Upper lobe of left lung (tissue), 6 donors: ENCODE results near the gene TEX19. TPM values are rescaled to one million over a fixed set of nuclear protein-coding genes. Genes with fewer than 3 reads are reported as not detected.

Source experiments
- ATAC-seq, 2 donors: fragments of 200-7000 bp; cut with Tn5 transposase; one replicate each; pipeline ENCODE4 v1.9.1; 2022; ENCODE audit warnings: mild to moderate bottlenecking in 2 of 2, moderate library complexity in 2 of 2; ENCODE audit not compliant: low FRiP score in 2 of 2
- DNase-seq, 2 donors: peaks; one replicate each; pipeline ENCODE4 v3.0.0-alpha.2; 2019 to 2020
- H3K27ac ChIP-seq, 4 donors: fragments of 200-600 bp; sonication (generic); one replicate each; pipeline ENCODE4 v1.5.1; 2016 to 2019
- H3K27me3 ChIP-seq, 4 donors: fragments of 200-600 bp; sonication (generic); one replicate each; pipeline ENCODE4 v1.5.1; 2017 to 2019
- H3K36me3 ChIP-seq, 4 donors: fragments of 200-600 bp; sonication (generic); one replicate each; pipeline ENCODE4 v1.5.1; 2016 to 2019
- H3K4me1 ChIP-seq, 4 donors: fragments of 200-600 bp; sonication (generic); one replicate each; pipeline ENCODE4 v1.5.1; 2018 to 2019
- H3K4me3 ChIP-seq, 4 donors: fragments of 200-600 bp; sonication (generic); one replicate each; pipeline ENCODE4 v1.5.1; 2017 to 2019; ENCODE audit warnings: mild to moderate bottlenecking in 2 of 4, moderate library complexity in 1 of 4
- H3K9me3 ChIP-seq, 4 donors: fragments of 200-600 bp; sonication (generic); one replicate each; pipeline ENCODE4 v1.5.1; 2018 to 2019
- EP300 ChIP-seq, 4 donors: sonication (generic); formaldehyde crosslinking; IDR thresholded peaks; one replicate each; pipeline ENCODE4 v1.5.1; 2017; ENCODE audit warnings: antibody characterized with exemption in 4 of 4, control low read depth in 2 of 4
- POLR2A ChIP-seq, 4 donors: fragments of 450-650 bp; IDR thresholded peaks; one replicate each; pipeline ENCODE4 v1.5.1; 2016 to 2017; ENCODE audit warnings: antibody characterized with exemption in 4 of 4, mild to moderate bottlenecking in 2 of 4
- POLR2AphosphoS5 ChIP-seq, 2 donors: sonication (generic); formaldehyde crosslinking; IDR thresholded peaks; one replicate each; pipeline ENCODE4 v1.5.1; 2017; ENCODE audit warnings: antibody characterized with exemption in 2 of 2
- WGBS, 2 donors: methylation state at CpG; one replicate each; pipeline ENCODE4 v1.1.5; 2017 to 2018; 5-methylcytosine and 5-hydroxymethylcytosine counted together
- total RNA-seq, 6 donors: library from RNA; depleted of rRNA in 4 of 6; stranded (reverse); fragments of >200 nt in 4 of 6; gene quantifications; one replicate each; pipeline versions ENCODE4 v1.1.0 to v1.2.1, GENCODE V29; 2016 to 2021
- TF ChIP-seq, protein P1 (sequence below), 6 experiments: fragments of 450-650 bp in 4 of 6; fragments of 200-600 bp in 2 of 6; sonication (generic) in 2 of 6; IDR thresholded peaks; one replicate each; pipeline ENCODE4 v1.5.1; 2016 to 2019; ENCODE audit warnings: antibody characterized with exemption in 6 of 6
- donor health status: DM: no; HTN: no; CAD: no; lungs with moderate emphysema.
- donor health status: DM: no; HTN: yes; CAD: no; lungs with severe emphysema.

The TEX19 gene, protein sequence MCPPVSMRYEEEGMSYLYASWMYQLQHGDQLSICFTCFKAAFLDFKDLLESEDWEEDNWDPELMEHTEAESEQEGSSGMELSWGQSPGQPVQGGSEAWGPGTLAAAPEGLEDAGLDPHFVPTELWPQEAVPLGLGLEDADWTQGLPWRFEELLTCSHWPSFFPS
- not detected for total RNA-seq

DNA sequence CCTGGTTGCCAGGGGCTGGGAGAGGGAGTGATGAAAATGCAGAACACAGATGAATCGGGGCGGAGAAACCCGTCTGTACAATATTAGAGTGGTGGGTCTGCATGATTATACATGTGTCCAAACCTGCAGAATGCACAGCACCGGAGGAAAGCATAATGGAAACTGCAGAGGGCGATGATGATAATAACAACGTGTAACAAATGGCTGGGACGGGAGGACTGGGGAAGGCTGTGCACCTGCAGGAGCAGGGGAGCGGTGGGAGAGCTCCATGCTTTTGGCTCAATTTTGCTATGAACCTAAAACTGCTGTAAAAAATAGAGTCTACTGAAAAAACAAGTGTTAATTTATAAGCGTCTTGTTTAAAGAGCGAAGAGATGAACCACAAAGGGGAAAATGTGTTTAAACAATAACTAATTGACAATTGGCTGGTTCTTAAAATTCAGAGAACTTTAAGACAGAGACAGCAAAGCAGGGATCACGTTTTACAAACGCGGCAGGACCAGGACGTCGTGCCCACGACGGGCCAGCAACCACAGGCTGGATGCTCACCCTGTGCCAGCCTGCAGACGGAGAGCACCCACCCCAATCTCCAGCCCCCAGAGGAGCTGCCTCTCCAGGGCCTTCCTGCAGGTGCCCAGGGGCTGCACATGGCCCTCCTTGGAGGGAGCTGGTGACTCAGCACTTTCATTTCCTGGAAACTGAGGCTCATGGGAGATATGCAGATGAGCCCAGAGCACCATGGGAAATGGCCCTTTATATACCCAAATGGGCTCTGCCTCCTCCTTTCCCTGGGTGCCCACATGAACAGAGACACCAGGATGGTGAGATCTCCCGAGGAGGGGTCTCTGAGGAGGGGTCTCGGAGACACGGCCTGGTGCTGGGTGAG lies at the start of gene TEX19:
Gene TEX19 (plus strand): TSS at position 783 of the 886 bp plus-strand sequence. CDS start 2,904 bp downstream, outside the sequence.
- 74 to 75% methylated on average over 21 of the region's 21 CpGs for WGBS, 2 donors
- TF ChIP-seq, protein P1, sequence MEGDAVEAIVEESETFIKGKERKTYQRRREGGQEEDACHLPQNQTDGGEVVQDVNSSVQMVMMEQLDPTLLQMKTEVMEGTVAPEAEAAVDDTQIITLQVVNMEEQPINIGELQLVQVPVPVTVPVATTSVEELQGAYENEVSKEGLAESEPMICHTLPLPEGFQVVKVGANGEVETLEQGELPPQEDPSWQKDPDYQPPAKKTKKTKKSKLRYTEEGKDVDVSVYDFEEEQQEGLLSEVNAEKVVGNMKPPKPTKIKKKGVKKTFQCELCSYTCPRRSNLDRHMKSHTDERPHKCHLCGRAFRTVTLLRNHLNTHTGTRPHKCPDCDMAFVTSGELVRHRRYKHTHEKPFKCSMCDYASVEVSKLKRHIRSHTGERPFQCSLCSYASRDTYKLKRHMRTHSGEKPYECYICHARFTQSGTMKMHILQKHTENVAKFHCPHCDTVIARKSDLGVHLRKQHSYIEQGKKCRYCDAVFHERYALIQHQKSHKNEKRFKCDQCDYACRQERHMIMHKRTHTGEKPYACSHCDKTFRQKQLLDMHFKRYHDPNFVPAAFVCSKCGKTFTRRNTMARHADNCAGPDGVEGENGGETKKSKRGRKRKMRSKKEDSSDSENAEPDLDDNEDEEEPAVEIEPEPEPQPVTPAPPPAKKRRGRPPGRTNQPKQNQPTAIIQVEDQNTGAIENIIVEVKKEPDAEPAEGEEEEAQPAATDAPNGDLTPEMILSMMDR (IDR thresholded peaks at IDR 0.05) = no peak
- TF ChIP-seq POLR2AphosphoS5 (IDR thresholded peaks at IDR 0.05) (no peak), EP300 (IDR thresholded peaks at IDR 0.05) (no peak), POLR2A (IDR thresholded peaks at IDR 0.05) (no peak)
- Histone ChIP-seq H3K27me3 (no peaks in the 10 kb centered on the region), H3K4me1 (peaks cover 0 to 12% (median 1%) of the 10 kb centered on the region in 4 donors), H3K27ac (no peak within 1 kb of the TSS), H3K4me3 (no peak within 1 kb of the TSS), H3K36me3 (no peaks in the 10 kb centered on the region), H3K9me3 (no peaks in the 10 kb centered on the region)
- DNase-seq (no peak), ATAC-seq (no peak)

DNA sequence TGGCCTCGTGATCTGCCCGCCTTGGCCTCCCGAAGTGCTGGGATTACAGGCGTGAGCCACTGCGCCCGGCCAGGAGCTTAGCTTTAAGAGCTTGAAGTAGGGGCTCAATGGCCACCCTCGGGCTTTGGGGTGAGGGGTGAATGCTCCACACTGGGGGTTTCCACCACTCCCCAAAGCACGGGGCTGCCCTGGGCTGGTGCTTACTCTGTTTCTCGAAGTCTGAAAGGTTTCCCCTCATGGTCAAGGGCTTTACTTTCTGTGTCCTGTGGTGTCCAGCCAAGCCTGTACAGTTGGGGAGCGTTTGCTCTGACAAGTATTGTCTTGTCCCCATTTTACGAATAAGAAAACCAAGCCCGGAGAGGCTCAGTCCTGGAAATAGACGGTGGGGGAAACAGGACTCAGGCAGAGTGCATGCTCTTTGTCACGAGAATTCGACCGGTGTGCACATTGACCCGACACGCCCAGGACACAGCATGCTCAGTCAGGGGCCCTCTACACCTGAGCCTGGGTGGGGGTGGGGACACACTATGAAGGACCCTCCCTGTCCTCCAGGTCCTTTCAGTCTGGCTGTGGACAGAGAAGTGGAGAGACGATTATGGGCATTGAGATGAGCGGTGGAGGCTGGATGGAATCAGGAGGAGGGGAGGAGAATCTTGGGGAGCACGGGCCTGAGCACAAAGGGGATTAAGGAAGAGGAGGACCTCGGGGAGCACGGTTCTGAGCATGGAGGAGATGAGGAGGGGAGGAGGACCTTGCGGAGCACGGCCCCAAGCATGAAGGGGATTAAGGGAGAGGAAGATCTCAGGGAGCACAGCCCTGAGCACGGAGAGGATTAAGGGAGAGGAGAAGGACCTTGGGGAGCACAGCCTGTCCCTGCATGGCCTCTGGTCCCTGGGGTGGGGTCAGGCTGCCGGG lies 49.1 kb upstream of the TEX19 start:
- no peak overlapping the region for H3K4me3 ChIP-seq
- H3K36me3 ChIP-seq = no peaks in the 10 kb centered on the region
- WGBS, 2 donors = 80 to 83% methylated on average over 22 to 25 of the region's 27 CpGs
- no peak for ATAC-seq
- H3K27me3 ChIP-seq = peaks cover 0 to 10% (median 4%) of the 10 kb centered on the region in 4 donors
- H3K9me3 ChIP-seq = no peaks in the 10 kb centered on the region
- DNase-seq = no peak
- peaks cover 0 to 4% (median 0%) of the 10 kb centered on the region in 4 donors for H3K4me1 ChIP-seq
- TF ChIP-seq EP300 (IDR thresholded peaks at IDR 0.05) = no peak
- TF ChIP-seq POLR2A (IDR thresholded peaks at IDR 0.05) = no peak
- TF ChIP-seq, protein P1 (IDR thresholded peaks at IDR 0.05) = no peak
- no peak for TF ChIP-seq POLR2AphosphoS5 (IDR thresholded peaks at IDR 0.05)
- no peak overlapping the region for H3K27ac ChIP-seq

DNA sequence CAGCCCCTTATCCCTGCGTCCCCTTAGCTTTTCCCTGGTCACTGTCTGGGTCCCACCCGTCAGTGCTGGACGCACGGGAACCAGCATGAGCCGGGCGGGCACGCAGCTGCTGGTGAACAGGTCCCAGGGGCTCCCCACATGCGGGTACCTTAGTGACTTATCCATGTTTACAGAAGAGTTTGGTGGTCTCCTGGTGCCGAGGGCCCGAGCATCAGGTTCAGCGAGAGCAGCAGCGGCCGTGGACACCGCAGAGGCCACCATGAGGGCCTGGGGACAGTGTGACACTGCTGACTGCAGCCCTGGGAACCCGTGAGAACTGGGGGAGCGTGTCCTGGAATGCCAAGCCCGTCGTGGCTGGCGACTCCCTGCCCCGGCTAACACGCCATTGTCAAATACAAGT lies 48.2 kb upstream of the TEX19 start:
- DNase-seq (peak in 1 of 2 donors; percentile 82), ATAC-seq (no peak)
- Histone ChIP-seq H3K4me3 (no peak overlapping the region), H3K9me3 (no peaks in the 10 kb centered on the region), H3K27ac (no peak overlapping the region), H3K4me1 (peaks cover 4 to 13% (median 7%) of the 10 kb centered on the region in 4 donors), H3K36me3 (no peaks in the 10 kb centered on the region), H3K27me3 (peaks cover 0 to 19% (median 7%) of the 10 kb centered on the region in 4 donors)
- TF ChIP-seq, protein P1 (IDR thresholded peaks at IDR 0.05) = no peak
- TF ChIP-seq EP300 (IDR thresholded peaks at IDR 0.05) (no peak), POLR2AphosphoS5 (IDR thresholded peaks at IDR 0.05) (no peak), POLR2A (IDR thresholded peaks at IDR 0.05) (no peak)
- 82 to 92% methylated on average over 15 to 18 of the region's 21 CpGs for WGBS, 2 donors

DNA sequence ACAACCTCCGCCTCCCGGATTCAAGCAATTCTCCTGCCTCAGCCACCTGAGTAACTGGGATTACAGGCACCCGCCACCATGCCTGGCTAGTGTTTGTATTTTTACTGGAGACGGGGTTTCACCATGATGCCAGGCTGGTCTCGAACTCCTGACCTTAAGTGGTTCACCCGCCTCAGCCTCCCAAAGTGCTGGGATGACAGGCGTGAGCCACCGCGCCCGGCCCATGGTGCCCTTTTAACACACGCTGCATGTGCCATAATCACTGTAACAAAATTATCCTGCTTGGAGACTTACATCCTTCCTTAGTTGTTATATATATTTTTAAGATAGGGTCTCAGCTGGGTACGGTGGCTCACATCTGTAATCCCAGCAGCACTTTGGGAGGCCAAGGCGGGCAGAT lies 47.1 kb upstream of the TEX19 start:
- 90 to 93% methylated on average over 13 of the region's 13 CpGs for WGBS, 2 donors
- H3K4me1 ChIP-seq = peaks cover 6 to 16% (median 10%) of the 10 kb centered on the region in 4 donors
- H3K4me3 ChIP-seq = no peak overlapping the region
- DNase-seq (no peak), ATAC-seq (no peak)
- H3K36me3 ChIP-seq = no peaks in the 10 kb centered on the region
- H3K27me3 ChIP-seq = peaks cover 0 to 26% (median 9%) of the 10 kb centered on the region in 4 donors
- no peak overlapping the region for H3K27ac ChIP-seq
- TF ChIP-seq, protein P1 (IDR thresholded peaks at IDR 0.05) = no peak
- TF ChIP-seq POLR2A (IDR thresholded peaks at IDR 0.05) (no peak), EP300 (IDR thresholded peaks at IDR 0.05) (no peak), POLR2AphosphoS5 (IDR thresholded peaks at IDR 0.05) (no peak)
- H3K9me3 ChIP-seq = no peaks in the 10 kb centered on the region
